GM12878 (cell line): Measurements from ENCODE around the gene CBFA2T3. TPM values are rescaled to one million over a fixed set of nuclear protein-coding genes. Genes with fewer than 3 reads are reported as not detected.

ENCODE experiments used
- ATAC-seq: fragments of 200-7000 bp; cut with Tn5 transposase; 3 replicates; pipeline ENCODE4 v1.9.1; 2020; ENCODE audit warnings: mild to moderate bottlenecking, moderate library complexity
- BruUV-seq: library from RNA; stranded (reverse); fragments of 400-500 nt; replicated peaks from 2 replicates; lab custom pipeline; 2021; lab: Mats Ljungman, UMichigan
- CTCF ChIA-PET: fragments of 300-600 bp; sonication (Branson Sonifier 250); formaldehyde crosslinking; extraction: SDS; loops from one replicate; lab custom pipeline; 2021; ENCODE audit warnings: inconsistent platforms; lab: Yijun Ruan, JAX
- POLR2A ChIA-PET: fragments of 350-600 bp; formaldehyde crosslinking; extraction: SDS; loops from one replicate; lab custom pipeline; 2021; ENCODE audit warnings: inconsistent platforms; lab: Charles Lee
- RAD21 ChIA-PET: fragments of 300-600 bp; sonication (Branson Sonifier 250); formaldehyde crosslinking; loops from one replicate; lab custom pipeline; 2023; ENCODE audit warnings: antibody characterized with exemption; ENCODE audit not compliant: unreplicated experiment; lab: Charles Lee
- SMC1A ChIA-PET: fragments of 300-600 bp; sonication (Branson Sonifier 250); formaldehyde crosslinking; loops from one replicate; lab custom pipeline; 2023; ENCODE audit not compliant: unreplicated experiment, uncharacterized antibody; lab: Charles Lee
- DNase-seq: peaks from one replicate; pipeline ENCODE4 v3.0.0-alpha.2; 2011; ENCODE audit warnings: low read depth, low spot score
- FAIRE-seq: peaks from 3 replicates; lab custom pipeline; 2011; peaks lifted over from hg19 to GRCh38; lab: Jason Lieb, UNC
- H2AFZ ChIP-seq: 2 replicates; pipeline ENCODE4 v1.6.0; 2011; ENCODE audit warnings: low read depth, low read length, control low read depth; ENCODE audit not compliant: control insufficient read depth
- H3K27ac ChIP-seq: 2 replicates; pipeline ENCODE4 v1.5.1; 2011; ENCODE audit warnings: control low read depth; ENCODE audit not compliant: control insufficient read depth, insufficient read depth
- H3K27me3 ChIP-seq, 2 experiments: replicated peaks in 1 of 2; 2 replicates each; pipeline versions ENCODE4 v1.6.0 to v1.6.1; 2011; ENCODE audit warnings: low read length in 1 of 2; ENCODE audit not compliant: control insufficient read depth in 2 of 2, insufficient read depth in 2 of 2
- H3K36me3 ChIP-seq, 2 experiments: 2 replicates each; pipeline ENCODE4 v1.5.1; 2011; ENCODE audit warnings: low read length in 1 of 2; ENCODE audit not compliant: control insufficient read depth in 2 of 2, insufficient read depth in 2 of 2
- H3K4me1 ChIP-seq: 2 replicates; pipeline ENCODE4 v1.6.1; 2011; ENCODE audit warnings: mild to moderate bottlenecking, low read length, moderate library complexity, mixed read lengths; ENCODE audit not compliant: control insufficient read depth, insufficient read depth
- H3K4me2 ChIP-seq: 2 replicates; pipeline ENCODE4 v1.6.0; 2011; ENCODE audit warnings: control low read depth; ENCODE audit not compliant: control insufficient read depth, insufficient read depth
- H3K4me3 ChIP-seq: fragments of 200-600 bp; sonication (generic); 2 replicates; pipeline ENCODE4 v1.5.1; 2016
- H3K79me2 ChIP-seq: 2 replicates; pipeline ENCODE4 v1.6.0; 2011; ENCODE audit warnings: low read length; ENCODE audit not compliant: control insufficient read depth, insufficient read depth
- H3K9ac ChIP-seq: 2 replicates; pipeline ENCODE4 v1.8.0; 2011; ENCODE audit warnings: low read length, control low read depth, mixed read lengths; ENCODE audit not compliant: control insufficient read depth, insufficient read depth
- H3K9me3 ChIP-seq: replicated peaks from 3 replicates; pipeline ENCODE4 v1.5.1; 2011; ENCODE audit warnings: mild to moderate bottlenecking, low read length; ENCODE audit not compliant: control insufficient read depth, insufficient read depth
- H4K20me1 ChIP-seq: 2 replicates; pipeline ENCODE4 v1.6.0; 2011; ENCODE audit not compliant: control insufficient read depth, insufficient read depth
- BHLHE40 ChIP-seq, 2 experiments: fragments of 450-650 bp in 1 of 2; IDR thresholded peaks; 2 replicates each; pipeline ENCODE4 v1.6.1; 2011 to 2017; ENCODE audit warnings: low read depth in 2 of 2, borderline replicate concordance in 1 of 2, improper control_type of control experiment in 1 of 2, low read length in 1 of 2, mild to moderate bottlenecking in 1 of 2
- EED ChIP-seq: sonication (generic); IDR thresholded peaks from 2 replicates; pipeline ENCODE4 v1.6.1; 2016; ENCODE audit warnings: antibody characterized with exemption, low read depth
- ETV6 ChIP-seq, 2 experiments: fragments of 450-650 bp in 1 of 2; IDR thresholded peaks in 1 of 2; conservative IDR thresholded peaks in 1 of 2; 2 replicates each; pipeline ENCODE4 v1.6.1; 2014; ENCODE audit warnings: antibody characterized with exemption in 1 of 2, borderline replicate concordance in 1 of 2, low read depth in 1 of 2, mild to moderate bottlenecking in 1 of 2, moderate library complexity in 1 of 2
- IKZF1 ChIP-seq: fragments of 450-650 bp; conservative IDR thresholded peaks from 2 replicates; pipeline ENCODE4 v1.6.1; 2017; ENCODE audit warnings: antibody characterized with exemption, mild to moderate bottlenecking
- MEF2B ChIP-seq: fragments of 450-650 bp; IDR thresholded peaks from 2 replicates; pipeline ENCODE4 v1.6.1; 2018; ENCODE audit warnings: mild to moderate bottlenecking, moderate library complexity; ENCODE audit not compliant: partially characterized antibody, poor library complexity, severe bottlenecking
- MYC ChIP-seq: IDR thresholded peaks from 2 replicates; pipeline ENCODE4 v1.6.1; 2011; ENCODE audit warnings: mild to moderate bottlenecking, low read length, moderate library complexity, inconsistent platforms; ENCODE audit not compliant: insufficient read depth, insufficient replicate concordance, insufficient read length, severe bottlenecking
- NR2F1 ChIP-seq: fragments of 450-650 bp; conservative IDR thresholded peaks from 2 replicates; pipeline ENCODE4 v1.6.1; 2017; ENCODE audit warnings: mild to moderate bottlenecking
- TCF12 ChIP-seq: IDR thresholded peaks from 2 replicates; pipeline ENCODE4 v1.6.1; 2011; ENCODE audit warnings: low read depth, mild to moderate bottlenecking, low read length
- TCF3 ChIP-seq: IDR thresholded peaks from 2 replicates; pipeline ENCODE4 v1.6.1; 2012; ENCODE audit warnings: low read depth, mild to moderate bottlenecking, low read length, borderline replicate concordance; ENCODE audit not compliant: insufficient read depth
- WGBS: methylation state at CpG from one replicate; pipeline ENCODE4 v1.1.6; 2016; ENCODE audit warnings: low lambda C conversion rate; ENCODE audit not compliant: insufficient replicate concordance, insufficient coverage; ENCODE audit errors: missing lambda C conversion rate; 5-methylcytosine and 5-hydroxymethylcytosine counted together
- in situ Hi-C: fragments of 300-500 bp; cut with MboI; formaldehyde crosslinking; loops from 9 replicates; pipeline ENCODE4 v1.14.3; 2018; ENCODE audit warnings: mixed read lengths
- intact Hi-C: fragments of 100-400 bp; cut with micrococcal nuclease; formaldehyde crosslinking; loops from one replicate; pipeline ENCODE4 v1.14.2; 2022; ENCODE audit not compliant: unreplicated experiment
- polyA plus RNA-seq, 11 experiments: library from polyadenylated mRNA; depleted of rRNA in 4 of 11; unstranded in 6 of 11; stranded (reverse) in 5 of 11; fragments of >200 nt; fragmentation: Nextera tagmentation in 4 of 11; fragmentation: Illumina TruSeq in 1 of 11; extraction: Ambion mirVana in 4 of 11; extraction: Trizol in 1 of 11; gene quantifications; 1 replicate in 1 of 11; 2 replicates in 10 of 11; pipeline versions ENCODE4 v1.2.1 to v1.2.3, GENCODE V29; 2011 to 2016; ENCODE audit warnings: inconsistent platforms in 2 of 11, missing spikeins in 2 of 11, low read depth in 1 of 11
- total RNA-seq, 4 experiments: library from RNA; depleted of rRNA in 3 of 4; stranded (reverse); fragments of >200 nt in 3 of 4; fragmentation: Illumina TruSeq in 1 of 4; extraction: Trizol in 1 of 4; gene quantifications; 2 replicates each; pipeline versions ENCODE4 v1.2.1 to v1.2.3, GENCODE V29; 2013 to 2021
- TF ChIP-seq, protein P1 (sequence below): IDR thresholded peaks from 2 replicates; pipeline ENCODE4 v1.6.1; 2011; ENCODE audit warnings: low read depth, low read length, improper control_type of control experiment, borderline replicate concordance
- TF ChIP-seq, protein P2 (sequence below): IDR thresholded peaks from 2 replicates; pipeline ENCODE4 v1.6.1; 2011; ENCODE audit warnings: borderline replicate concordance, low read depth, mild to moderate bottlenecking, moderate library complexity, low read length; ENCODE audit not compliant: insufficient read depth, poor library complexity, severe bottlenecking
- TF ChIP-seq, protein P3 (sequence below): IDR thresholded peaks from 2 replicates; pipeline ENCODE4 v1.6.1; 2012; ENCODE audit warnings: mild to moderate bottlenecking, low read depth, low read length

CBFA2T3 gene
- total and polyA plus RNA-seq, 10 of the 15 experiments (the other 5 are each of a cell fraction or from before 2014, with no cell fraction given): 0.69 to 42.6 (median 4.5) TPM

DNA sequence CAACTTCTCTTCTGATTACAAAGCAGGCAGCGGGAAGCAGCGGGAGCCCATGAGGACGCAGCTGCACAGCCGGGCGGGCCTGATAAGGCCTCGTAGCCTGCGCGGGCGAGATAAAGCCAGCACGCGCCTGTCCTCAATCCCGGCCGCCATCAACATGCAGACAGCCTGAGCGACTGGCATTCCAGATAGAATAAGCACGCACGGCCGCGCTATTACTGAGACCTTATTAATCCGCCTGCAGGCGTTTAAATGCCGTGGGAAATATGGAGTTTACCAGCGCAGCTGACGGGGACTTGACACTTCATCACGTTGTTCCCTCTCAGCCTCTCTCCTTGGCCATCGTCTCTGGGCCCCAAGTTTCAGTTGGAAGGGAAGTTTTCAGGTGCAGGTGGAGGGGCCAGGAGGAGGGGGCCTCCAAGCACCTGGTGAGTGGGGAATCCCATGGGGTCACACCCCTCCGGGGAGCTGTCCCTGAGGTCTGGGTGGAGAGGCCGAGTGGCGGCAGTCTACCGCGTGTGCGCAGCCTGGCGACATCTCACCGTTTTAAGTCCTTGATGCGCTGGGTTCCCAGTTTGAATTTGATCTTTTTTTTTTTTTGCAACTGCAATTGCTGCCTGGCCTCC, 27.3 kb upstream of the CBFA2T3 start:
- Histone ChIP-seq H3K4me3 (no peak overlapping the region), H3K4me1 (peaks cover 4% of the 10 kb centered on the region), H3K27me3 (0 out of 4 replicates have a peak, but pooled peaks cover 0 to 6% of the 10 kb centered on the region in 2 experiments), H2AFZ (no peak overlapping the region), H3K9me3 (no peaks in the 10 kb centered on the region; the same call in 2 of the 3 replicates), H3K9ac (no peak overlapping the region), H3K27ac (no peak overlapping the region), H3K79me2 (no peaks in the 10 kb centered on the region), H3K4me2 (peak overlapping the region; percentile 38; the same call in 1 of the 2 replicates), H4K20me1 (no peaks in the 10 kb centered on the region; the same call in 1 of the 2 replicates), H3K36me3 (no peaks in the 10 kb centered on the region)
- 0 out of 2 replicates have a peak, but pooled peaks have one; percentile 33 for TF ChIP-seq NR2F1
- TF ChIP-seq, protein P1, sequence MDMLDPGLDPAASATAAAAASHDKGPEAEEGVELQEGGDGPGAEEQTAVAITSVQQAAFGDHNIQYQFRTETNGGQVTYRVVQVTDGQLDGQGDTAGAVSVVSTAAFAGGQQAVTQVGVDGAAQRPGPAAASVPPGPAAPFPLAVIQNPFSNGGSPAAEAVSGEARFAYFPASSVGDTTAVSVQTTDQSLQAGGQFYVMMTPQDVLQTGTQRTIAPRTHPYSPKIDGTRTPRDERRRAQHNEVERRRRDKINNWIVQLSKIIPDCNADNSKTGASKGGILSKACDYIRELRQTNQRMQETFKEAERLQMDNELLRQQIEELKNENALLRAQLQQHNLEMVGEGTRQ: no peak
- TF ChIP-seq BHLHE40 (IDR thresholded peaks at IDR 0.05; ENCODE audit: borderline replicate concordance in 1 of 2, low read depth in 2 of 2, low read length in 1 of 2): no peak; a peak in 1 of 4 replicates
- peak; percentile 75 for TF ChIP-seq TCF12
- no peak for TF ChIP-seq MYC
- TF ChIP-seq MEF2B: peak; percentile 80
- TF ChIP-seq ETV6 (conservative IDR thresholded peaks at IDR 0.05 in 1 of 2, IDR thresholded peaks at IDR 0.05 in 1 of 2; ENCODE audit: borderline replicate concordance in 1 of 2, low read depth in 1 of 2): 0 out of 4 replicates have a peak, but pooled peaks of 1 of the 2 experiments have one; percentile 19
- peak; percentile 35; the same call in 1 of the 2 replicates for TF ChIP-seq IKZF1
- peak; percentile 70; the same call in 1 of the 2 replicates for TF ChIP-seq TCF3
- peak; percentile 54; the same call in 1 of the 2 replicates for TF ChIP-seq EED
- TF ChIP-seq, protein P2, sequence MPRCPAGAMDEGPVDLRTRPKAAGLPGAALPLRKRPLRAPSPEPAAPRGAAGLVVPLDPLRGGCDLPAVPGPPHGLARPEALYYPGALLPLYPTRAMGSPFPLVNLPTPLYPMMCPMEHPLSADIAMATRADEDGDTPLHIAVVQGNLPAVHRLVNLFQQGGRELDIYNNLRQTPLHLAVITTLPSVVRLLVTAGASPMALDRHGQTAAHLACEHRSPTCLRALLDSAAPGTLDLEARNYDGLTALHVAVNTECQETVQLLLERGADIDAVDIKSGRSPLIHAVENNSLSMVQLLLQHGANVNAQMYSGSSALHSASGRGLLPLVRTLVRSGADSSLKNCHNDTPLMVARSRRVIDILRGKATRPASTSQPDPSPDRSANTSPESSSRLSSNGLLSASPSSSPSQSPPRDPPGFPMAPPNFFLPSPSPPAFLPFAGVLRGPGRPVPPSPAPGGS: peak; percentile 9
- TF ChIP-seq, protein P3, sequence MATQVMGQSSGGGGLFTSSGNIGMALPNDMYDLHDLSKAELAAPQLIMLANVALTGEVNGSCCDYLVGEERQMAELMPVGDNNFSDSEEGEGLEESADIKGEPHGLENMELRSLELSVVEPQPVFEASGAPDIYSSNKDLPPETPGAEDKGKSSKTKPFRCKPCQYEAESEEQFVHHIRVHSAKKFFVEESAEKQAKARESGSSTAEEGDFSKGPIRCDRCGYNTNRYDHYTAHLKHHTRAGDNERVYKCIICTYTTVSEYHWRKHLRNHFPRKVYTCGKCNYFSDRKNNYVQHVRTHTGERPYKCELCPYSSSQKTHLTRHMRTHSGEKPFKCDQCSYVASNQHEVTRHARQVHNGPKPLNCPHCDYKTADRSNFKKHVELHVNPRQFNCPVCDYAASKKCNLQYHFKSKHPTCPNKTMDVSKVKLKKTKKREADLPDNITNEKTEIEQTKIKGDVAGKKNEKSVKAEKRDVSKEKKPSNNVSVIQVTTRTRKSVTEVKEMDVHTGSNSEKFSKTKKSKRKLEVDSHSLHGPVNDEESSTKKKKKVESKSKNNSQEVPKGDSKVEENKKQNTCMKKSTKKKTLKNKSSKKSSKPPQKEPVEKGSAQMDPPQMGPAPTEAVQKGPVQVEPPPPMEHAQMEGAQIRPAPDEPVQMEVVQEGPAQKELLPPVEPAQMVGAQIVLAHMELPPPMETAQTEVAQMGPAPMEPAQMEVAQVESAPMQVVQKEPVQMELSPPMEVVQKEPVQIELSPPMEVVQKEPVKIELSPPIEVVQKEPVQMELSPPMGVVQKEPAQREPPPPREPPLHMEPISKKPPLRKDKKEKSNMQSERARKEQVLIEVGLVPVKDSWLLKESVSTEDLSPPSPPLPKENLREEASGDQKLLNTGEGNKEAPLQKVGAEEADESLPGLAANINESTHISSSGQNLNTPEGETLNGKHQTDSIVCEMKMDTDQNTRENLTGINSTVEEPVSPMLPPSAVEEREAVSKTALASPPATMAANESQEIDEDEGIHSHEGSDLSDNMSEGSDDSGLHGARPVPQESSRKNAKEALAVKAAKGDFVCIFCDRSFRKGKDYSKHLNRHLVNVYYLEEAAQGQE: peak; percentile 48; the same call in 1 of the 2 replicates
- ChIA-PET CTCF (no interaction called here), POLR2A (no interaction called here), RAD21 (no interaction called here), SMC1A (interaction anchor here (1.2 kb wide), 1 partner anchor 9 kb away, joined by 3 read pairs; no protein-coding TSS in a partner anchor)
- 5% methylated on average over 34 of the region's 34 CpGs for WGBS
- intact Hi-C loops (no loop called here), in situ Hi-C loops (no loop called here)
- ATAC-seq (peak; percentile 49), FAIRE-seq (no peak), DNase-seq (no peak)
- no TSS peak for BruUV-seq
